ENCODE results near the gene CCDC50.

Gene CCDC50

DNA sequence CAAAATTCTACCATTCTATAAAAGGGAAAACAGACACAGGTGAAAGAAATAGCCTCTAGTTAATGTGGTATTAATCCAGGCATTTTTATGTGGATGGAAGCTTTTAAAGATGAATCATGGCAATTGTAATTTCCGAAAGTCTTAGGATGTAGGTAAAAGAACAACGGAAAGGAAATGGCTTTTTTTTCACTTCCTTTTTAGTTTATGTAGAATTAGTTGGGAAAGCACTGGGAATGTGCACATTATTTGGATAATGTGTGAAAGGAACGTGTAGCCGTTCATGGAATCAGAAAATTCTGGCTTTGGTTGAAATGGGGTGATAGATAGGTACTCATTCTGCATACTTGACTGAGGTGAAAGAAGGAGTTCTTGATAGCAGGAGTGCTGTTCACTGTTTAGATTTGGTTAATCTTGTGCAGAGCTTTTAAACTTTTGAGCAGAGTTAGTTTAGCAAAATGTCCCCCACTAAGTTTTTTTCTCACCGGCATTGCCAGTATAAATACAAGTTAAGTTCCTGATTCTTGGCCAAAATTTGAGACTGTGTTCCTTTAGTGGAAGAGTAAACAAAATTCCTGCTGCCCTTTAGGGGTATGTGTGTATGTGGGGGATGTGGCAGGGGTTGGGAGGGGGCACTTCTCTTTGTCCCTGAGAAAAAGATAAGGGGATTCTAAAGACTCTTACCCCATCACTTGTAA, 21.3 kb downstream of the CCDC50 start:
- DNase-seq, result peak; percentile 26

DNA sequence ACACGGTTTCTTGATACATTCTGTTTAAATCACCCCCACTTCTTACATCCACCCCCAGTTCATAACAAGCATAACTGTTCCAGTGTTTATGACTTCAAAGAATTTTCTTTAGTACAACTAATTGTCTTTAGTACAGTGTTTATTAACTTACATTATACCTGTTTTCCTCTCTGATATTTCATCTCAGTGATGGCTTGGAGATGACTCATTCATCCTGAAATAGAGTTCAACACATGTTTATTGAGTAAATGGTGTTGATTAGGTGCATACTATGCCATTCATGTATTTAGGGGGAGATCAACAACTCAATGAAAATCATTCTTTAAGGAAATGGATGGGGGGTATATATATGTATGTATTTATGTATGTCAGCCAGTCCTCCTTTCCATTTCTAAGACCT, 22.8 kb downstream of the CCDC50 start:
- no peak for DNase-seq

DNA sequence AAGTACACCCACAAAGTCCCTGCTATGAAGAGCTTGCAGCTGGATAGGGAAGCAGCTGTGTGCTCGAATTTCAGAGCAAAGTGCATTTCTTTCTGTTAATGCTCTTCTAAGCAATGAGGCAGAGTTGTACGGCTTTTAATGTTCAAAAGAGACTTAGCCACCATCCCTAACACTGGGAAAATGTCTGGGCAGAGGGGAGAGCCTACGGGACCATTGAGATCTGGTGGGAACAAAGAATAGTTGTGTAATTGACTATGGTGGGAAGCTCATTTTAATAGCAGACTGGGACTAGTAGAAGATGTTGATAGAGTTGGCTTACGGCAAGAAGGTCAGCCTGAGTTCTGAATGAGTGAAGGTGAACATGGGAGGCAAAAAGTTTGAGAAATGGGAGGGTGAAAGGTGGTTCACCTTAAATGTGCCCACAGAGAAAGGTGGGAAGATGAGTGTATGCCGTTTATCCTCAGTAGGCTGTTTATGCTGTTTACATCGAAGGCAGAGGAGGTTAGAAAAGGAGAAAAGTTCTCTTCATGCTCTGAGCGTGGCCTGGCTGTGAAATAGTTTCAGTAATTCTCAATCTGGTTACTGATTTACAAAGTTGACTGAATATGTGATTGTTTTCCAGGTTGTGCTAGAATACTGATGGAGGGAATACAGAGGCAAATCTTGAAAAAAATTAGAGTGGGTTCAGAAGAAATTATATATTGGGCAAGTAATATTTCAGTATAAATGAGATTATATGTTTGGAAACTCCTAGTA, 24.0 kb downstream of the CCDC50 start:
- no peak for DNase-seq

DNA sequence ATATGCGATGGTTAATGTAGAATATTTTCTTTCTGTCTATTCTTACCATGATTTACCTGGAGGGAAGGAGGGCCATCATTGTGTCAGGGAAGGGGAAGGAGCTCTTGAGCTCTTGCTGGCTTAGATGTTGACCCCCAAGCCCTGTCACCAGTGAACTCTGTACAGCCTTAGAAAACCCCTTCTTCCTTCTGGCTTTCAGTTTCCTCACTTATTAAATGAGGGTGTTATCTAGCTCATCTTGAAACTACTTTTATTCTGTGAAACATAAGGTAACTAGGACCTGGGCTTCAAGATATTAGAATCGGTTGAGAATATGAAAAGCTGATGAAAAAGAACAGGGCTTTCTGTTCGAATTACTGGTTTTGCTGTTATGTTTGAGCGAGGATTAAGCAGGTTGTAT, 26.2 kb downstream of the CCDC50 start:
- DNase-seq, result no peak

DNA sequence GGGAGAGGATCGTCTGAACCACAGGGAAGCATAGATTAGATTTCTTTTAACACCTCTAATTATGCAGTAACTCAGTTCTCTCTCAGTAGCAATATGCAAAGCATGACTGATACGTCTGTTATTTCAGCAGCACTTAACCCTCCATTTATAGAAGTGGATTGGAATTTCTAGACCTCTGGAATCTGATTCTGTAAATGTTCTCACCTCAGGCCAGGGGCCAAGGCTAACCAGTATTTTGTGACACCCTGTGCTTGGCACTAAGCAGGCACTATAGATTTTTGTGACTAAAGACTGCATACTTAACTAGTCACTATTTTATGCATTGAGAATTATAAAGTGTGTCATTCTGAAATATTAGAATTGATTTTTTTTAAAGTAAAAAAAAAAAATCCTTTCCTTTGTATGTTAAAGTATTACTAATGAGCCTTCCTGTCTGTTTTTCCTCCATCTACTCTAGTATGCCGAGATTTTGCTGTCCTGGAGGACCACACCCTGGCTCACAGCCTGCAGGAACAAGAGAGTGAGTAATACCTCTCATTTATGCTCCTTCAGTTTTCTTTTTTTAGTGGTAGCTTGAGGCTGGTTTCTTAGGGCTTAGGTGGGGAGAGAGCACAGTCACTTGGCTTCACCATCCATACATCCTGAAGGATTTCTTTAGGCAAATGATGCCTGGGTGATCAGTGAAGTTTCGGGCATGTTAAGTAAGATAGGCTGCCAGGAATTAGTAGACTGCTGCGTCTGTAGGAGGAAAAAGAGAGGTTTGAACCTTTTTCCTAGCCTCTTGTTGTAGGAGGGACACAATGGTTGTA, 27.6 kb downstream of the CCDC50 start:
- DNase-seq, result peak; percentile 71

DNA sequence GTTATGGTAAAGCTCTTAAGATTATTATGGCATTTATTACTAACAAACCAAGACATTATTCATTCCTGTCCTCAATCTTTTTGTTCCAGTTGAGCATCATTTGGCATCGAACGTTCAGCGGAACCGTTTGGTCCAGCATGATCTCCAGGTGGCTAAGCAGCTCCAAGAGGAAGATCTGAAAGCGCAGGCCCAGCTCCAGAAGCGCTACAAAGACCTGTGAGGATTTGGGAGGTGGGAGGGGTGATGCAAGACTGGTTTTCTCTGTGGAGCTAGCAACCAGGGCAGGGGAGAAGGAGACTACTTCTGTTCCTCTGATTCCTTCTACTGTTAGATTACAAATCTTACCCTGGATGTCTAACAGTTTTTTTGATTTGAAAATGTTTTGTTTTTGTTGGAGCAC, 28.7 kb downstream of the CCDC50 start:
- DNase-seq, result no peak

DNA sequence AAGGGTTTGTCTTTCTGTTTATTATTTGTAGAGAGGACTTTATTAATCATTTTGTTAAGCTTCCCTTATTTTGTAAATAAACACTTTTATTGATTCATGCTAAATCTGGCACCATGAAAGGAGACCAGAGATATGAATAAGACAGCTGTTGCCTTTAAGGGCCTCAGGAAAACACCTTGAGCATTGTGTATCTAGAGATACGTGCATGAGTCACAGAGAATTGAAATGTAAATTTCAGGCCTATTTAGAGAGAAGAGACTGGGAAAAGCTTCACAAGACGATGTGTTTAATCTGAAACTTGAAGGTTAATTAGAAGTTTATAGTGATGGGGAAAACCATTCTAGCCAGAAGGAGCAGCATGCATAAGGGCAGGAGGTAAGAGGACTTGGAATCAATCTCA, 29.7 kb downstream of the CCDC50 start:
- no peak for DNase-seq

DNA sequence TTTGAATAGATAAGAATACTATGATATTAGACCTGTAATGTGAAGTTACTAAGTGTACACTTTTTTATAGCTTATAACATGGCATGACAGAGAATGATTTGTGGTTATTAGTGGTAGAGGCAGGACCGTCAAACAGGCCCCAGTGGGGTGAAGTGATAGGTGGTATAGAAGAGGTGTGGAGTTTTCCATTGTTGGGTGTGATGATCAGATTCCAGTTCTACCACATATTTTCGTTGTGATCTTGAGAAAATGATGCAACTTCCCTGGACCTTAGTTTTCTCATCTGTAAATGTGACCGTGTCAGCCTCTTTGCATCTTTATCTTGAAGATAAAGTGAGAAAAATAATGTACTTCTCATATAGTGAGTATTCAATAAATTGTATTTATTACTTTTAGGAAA, 31.4 kb downstream of the CCDC50 start:
- DNase-seq, result no peak

DNA sequence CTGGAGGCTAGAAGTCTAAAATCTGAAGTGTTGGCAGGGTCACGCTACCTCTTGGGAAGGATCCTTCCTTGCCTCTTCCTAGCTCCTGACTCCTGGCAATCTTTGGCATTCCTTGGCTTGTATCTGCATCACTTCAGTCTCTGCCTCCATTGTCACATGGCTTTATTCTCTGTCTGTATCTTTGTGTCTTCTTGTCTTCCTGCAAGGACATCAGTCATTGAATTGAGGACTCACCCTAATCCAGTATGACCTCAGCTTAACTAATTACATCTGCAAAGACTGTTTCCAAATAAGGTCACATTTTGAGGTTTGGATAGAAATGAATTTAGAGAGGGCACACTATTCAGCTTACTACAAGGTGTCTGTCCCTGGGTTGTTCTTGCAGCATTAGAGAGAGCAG, 32.3 kb downstream of the CCDC50 start:
- DNase-seq, result no peak

DNA sequence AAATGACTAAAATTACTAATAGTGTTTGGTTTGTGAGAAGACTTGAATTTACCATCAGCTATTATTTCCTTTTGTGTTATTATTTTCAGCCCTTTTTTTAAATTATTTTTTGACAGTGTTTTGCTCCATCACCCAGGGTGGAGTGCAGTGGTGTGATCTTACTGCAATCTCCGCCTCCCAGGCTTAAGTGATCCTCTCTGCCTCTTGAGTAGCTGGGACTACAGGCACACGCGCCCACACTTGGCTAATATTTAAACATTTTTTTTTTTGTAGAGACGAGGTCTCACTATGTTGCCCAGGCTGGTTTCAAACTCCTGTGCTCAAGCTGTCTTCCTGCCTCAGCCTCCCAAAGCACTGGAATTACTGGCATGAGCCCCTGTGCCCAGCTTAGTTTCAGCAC, 32.8 kb downstream of the CCDC50 start:
- no peak for DNase-seq

DNA sequence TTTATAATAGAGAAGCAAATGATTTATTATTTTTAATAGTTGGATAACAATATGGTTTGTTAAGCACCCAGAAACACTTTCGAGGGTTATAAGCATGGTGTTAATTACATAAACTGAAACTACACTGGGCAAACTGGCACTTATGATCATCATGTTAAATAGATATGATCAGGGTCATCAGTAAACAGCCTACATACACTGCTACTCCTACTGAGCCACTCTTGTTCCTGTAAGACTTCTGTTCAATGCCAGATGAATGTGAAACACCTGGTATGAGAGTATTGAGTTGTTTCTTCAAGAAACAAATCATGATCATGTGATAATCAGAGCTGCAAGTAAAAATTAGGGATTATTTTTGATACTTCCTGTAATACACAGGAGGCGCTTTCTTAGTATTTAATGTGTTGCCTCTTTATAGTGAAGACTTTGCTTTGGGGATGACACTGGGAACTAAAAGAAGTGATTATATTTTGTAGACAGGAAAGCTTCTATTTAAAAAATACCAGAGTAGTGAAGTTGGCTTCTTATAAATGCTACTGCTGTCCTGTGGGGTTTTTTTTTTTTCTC, 33.4 kb downstream of the CCDC50 start:
- DNase-seq, result no peak

DNA sequence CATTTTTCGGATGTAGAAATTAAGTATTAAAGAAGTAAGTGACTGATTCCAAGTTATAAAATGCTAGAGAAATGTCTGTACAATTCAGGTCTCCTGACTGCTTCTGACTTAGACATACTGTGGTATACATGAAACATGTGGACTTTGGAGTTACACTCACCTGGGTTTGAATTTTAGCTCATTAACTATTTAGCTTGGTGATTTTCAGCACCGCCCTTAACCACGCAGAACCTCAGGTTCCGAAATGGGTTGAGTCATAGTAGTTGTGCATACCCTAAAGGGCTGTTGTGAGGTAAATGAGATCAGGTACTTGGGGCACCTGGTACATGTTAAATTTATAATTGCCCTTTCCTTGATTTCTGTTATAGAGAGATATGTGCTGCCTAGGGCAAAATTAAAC, 34.0 kb downstream of the CCDC50 start:
- no peak for DNase-seq

DNA sequence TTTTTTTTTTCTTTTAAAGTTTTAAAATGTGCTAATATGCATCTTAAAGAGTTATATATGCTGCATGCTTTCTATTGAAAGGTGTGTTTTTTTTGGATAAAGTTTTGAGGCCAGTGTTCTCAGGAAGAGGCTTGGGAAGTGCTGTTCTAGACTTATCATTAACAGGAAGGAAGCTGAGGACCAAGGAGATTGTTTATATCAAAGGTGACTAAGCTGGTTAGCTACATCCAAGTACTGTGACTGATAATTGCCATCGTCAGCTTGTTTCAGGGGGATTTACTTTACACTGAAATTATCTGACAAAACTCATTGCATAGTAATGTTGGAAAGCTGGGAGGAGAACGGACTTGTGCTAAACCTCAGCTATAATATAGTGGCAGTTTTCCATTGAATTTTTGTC, 37.5 kb downstream of the CCDC50 start:
- DNase-seq, result peak; percentile 50

DNA sequence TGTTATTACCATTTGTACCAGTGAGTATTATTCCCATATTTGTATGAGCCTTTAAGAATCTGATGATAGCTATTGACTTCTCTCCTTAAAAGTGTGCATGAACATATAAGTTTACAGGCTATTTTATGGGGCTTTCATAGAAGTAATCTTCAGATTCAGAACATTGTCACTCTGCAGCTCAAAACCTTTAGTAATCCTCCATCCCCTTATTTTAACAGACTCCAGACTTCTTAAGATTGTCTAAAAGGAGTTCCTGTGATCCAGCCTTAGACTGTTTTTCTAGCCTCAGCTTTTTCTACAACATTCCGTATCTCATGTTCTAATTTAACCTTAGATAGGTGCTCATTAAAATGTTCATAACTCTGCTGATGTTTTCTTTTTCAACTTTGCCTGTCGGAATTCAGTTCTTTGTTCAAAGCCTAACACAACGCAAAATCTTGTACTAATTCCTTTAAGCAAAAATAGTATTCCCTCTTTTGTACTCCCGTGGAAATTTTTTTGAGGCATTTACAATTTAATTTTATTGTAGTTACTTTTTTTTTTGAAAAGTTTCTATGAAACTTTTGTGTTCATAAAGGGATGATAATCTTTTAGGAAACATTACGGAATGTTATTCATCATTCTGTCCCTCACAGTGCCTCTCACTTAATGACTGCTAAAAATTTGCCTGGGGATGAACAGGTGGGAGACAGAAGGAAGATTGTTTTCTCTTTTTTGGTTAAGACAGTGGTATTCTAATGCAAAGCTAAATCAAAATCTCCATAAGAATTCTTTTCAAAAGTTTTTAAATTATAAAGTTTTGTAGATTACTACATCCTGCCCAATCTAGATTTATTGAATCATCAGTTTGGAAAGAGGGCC, 39.8 kb downstream of the CCDC50 start:
- DNase-seq, result no peak

DNA sequence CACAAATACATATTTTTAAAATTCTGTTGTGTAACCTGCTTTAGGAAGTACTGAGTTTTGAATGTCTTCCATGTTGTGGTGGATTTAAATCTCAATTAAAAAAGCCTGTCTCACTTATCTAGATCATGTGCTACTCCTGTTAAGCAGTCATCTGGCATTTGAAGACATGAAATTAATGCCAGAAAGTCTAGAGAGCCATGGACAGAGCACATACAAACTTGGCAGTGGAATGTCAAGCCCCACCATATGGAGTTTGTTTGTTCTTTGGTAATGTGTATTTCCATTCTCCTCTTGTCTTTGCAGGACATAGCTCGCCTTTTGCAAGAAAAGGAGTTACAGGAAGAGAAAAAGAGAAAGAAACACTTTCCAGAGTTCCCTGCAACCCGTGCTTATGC, 40.4 kb downstream of the CCDC50 start:
- DNase-seq, result no peak

DNA sequence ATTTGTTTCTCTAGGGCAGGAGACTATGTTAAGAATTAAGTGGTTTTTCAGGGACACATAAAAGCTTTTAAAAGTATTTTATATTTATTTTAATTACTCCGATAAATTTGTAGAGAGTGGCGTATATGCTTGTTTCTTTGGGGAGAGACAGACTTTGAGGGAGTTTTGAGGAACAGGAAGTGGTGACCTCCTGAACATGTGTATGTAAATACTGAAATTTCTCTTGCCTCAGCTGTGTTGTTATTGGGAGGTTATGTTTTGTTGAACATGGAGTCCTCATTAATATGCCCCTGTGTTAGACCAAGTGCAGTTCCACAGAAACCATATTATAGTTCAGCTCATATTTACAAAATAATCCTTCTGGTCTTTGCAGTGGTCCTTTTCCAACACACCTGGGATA, 42.9 kb downstream of the CCDC50 start:
- DNase-seq, result no peak

DNA sequence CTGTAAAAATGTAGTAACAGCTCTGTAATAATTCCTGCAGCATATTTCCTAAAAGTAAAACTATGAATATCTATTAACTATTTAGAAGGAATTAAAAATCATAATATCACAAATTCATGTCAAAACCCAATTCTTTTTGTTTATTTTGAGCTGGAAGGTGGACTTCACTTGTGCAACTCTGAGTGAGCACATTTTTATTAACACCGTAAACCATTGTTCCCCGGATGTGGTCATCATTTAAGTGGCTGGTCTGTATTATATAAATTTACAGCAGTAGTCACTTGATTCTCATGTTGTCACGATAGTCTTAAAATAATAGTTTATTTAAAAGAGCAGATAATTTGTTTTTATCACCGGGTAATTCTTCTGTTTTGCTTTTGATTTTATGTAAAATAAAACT, 44.1 kb downstream of the CCDC50 start:
- no peak for DNase-seq

DNA sequence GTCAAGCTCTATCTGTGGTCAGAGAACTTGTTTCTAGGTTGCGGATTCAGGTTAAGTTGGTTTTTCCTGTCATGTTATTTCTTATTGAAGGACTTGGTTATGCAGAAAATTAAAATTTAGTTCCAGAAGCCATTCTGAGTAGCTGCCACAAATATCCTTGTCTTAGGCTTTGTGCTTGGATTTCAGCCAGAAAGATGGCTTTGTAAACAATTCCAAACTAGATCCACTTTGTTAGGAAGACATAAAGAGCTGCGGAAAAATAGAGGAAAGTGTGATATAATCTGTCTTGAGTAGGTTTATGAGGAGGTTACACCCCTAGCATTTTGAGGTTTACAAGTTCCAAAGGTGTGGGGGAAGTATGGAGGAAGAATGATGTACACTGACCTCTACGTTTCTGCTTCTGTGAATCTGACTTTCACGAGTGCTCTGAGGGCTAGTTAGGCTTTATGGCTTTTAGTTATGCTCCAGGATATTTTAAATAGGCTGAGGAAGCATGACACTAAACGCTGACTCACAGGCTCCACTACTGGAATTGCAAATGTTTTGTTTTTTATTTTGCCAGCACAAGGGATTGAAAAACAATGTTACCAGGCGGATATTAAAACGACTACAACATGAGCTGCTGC, 47.4 kb downstream of the CCDC50 start:
- DNase-seq, result peak; percentile 83

DNA sequence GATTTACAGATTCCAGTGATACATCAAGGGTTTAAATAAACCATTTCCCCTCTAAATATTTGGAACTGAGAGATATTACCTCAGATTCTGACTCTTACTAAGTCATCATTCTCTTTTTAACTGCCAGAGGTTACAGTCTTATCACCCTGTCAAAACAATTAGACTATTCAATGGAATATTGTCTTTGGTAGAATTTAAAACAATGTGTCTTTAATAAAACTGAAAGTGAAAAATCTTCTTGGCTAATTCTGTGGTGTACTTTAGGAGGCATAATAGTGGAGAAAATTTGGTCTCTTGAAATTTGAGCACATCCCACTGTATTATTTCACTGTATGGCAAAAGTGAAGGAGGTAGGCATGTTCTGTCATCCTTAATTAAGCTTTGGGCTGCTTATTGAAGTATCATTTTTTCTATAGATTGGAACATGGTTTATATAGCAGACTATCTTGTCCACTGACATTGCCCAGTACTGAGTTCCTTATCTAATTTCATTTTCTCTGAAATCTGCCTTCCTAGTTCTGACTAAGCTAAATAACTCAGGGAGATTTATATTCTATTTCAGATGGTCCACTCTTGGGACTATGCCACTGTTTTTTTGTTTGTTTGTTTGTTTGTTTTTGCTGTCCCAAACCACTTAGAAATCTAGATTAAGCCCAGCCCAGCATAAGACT, 49.1 kb downstream of the CCDC50 start:
- DNase-seq, result no peak

DNA sequence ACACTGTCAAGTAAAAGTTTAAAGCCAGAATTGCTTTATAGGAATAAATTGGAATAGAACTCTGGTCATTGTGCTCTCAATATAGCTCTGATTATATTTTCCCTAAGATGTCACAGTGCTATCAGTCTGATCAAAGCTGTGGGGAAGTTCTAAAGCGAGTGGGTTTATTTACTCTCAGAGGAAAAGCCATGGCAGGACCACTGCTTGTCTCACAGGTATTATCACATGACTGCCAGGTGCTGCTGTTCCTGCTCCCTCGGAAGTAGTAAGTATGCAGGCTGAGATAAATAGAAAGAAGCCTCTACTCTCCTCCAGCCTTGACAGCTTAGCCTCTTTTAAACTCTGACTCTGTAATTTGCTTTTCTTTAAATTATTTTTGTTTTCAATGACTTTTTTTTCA, 50.3 kb downstream of the CCDC50 start:
- no peak for DNase-seq

DNA sequence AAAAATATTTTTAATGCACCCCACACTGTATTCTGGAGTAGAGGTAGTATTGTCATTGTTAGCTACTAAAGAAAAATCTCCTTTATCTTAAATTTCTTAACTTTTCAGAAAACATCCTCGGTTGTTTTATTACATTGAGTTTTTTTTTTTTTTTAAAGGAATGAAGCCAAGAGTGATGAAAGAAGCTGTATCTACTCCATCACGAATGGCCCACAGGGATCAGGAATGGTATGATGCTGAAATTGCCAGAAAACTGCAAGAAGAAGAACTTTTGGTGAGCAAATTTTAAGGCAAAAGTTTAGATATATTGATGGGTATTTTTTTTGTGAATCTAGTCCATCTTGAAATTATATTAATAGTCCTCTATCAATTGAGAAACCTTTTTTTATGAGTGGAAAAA, 50.8 kb downstream of the CCDC50 start:
- DNase-seq, result no peak

DNA sequence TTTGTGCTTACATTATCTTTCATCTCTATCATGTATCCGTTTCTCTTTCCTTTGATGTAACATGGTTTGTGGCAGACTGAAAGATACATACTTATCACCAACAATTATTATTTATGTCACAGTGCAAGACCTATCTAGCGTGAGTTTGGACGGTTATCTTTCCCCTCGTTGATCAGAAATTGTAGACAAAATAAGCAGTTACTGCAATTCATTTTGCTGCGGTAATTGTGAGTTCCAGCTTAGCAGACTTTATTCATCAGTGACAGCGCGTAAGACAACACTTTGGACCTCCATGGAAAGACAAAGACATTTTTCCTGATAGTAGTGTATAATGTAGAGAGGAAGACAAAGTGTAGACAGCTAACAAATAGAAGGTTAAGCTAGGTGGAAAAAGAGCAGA, 52.1 kb downstream of the CCDC50 start:
- DNase-seq, result no peak

Data from EL (cell line).